ENCODE measurements around the gene GPA33. TPM values are rescaled to one million over a fixed set of nuclear protein-coding genes. Genes with fewer than 3 reads are reported as not detected.

Gene GPA33
- total RNA-seq, 1 experiment from 2014 or later: not detected

- Histone ChIP-seq H4K5ac (ENCODE audit: insufficient read length, low read depth, low read length) (no peak overlapping the region), H3K9me3 (ENCODE audit: control insufficient read depth, low read depth, low read length) (no peaks in the 10 kb centered on the region), H4K91ac (ENCODE audit: insufficient read length, low read depth, low read length) (no peak overlapping the region), H3K23ac (ENCODE audit: insufficient read length, low read depth, low read length) (no peak overlapping the region), H3K27me3 (ENCODE audit: insufficient read depth, low read length) (no peaks in the 10 kb centered on the region), H3K23me2 (ENCODE audit: insufficient read length, low read depth, low read length, poor library complexity, severe bottlenecking) (no peaks in the 10 kb centered on the region), H3K56ac (ENCODE audit: insufficient read length, low read depth, low read length) (no peak overlapping the region), H3K4me2 (ENCODE audit: insufficient read depth, insufficient read length, low read length) (no peak overlapping the region), H4K20me1 (ENCODE audit: control insufficient read depth, insufficient read depth, insufficient read length) (no peaks in the 10 kb centered on the region), H3K14ac (ENCODE audit: insufficient read depth, low read length) (no peak overlapping the region), H2AK5ac (ENCODE audit: insufficient read length, low read length) (no peak overlapping the region), H3T11ph (ENCODE audit: low read length) (no peak overlapping the region), H3K27ac (ENCODE audit: insufficient read length, low read depth, low read length) (no peak overlapping the region), H2BK12ac (ENCODE audit: insufficient read length, low read depth, low read length) (no peak overlapping the region), H3K18ac (ENCODE audit: insufficient read length, low read depth, low read length) (no peak overlapping the region), H2BK120ac (ENCODE audit: low read depth, low read length, poor library complexity, severe bottlenecking) (no peak overlapping the region), H3K4me1 (ENCODE audit: insufficient read depth, low read length) (peaks cover 3% of the 10 kb centered on the region; the same call in 1 of the 2 replicates), H3K79me1 (ENCODE audit: insufficient read depth, low read depth, low read length, poor library complexity, severe bottlenecking) (no peaks in the 10 kb centered on the region), H2BK15ac (ENCODE audit: low read depth, low read length) (no peak overlapping the region), H2BK5ac (ENCODE audit: insufficient read length, low read length) (no peak overlapping the region), H2AFZ (ENCODE audit: low read length) (no peak overlapping the region), H2BK20ac (ENCODE audit: low read depth, low read length, poor library complexity, severe bottlenecking) (no peak overlapping the region), H4K8ac (replicated peaks; ENCODE audit: insufficient read length, low read depth, low read length) (no peak overlapping the region), H3K9ac (ENCODE audit: extremely low read depth, insufficient read length, low read length) (no peak overlapping the region), H3K4ac (ENCODE audit: low read depth, low read length) (no peak overlapping the region), H3K79me2 (ENCODE audit: insufficient read depth, low read length) (no peaks in the 10 kb centered on the region)
- Mint-ChIP-seq H3K4me3 (no peak overlapping the region), H3K9me3 (no peaks in the 10 kb centered on the region), H3K27ac (no peak overlapping the region), H3K36me3 (ENCODE audit: insufficient read depth in 1 of 3, low read depth in 3 of 3) (peaks cover 0 to 2% (median 0%) of the 10 kb centered on the region in 3 experiments; a peak in 1 of 7 replicates), H3K27me3 (ENCODE audit: low read depth) (peaks cover 27% of the 10 kb centered on the region), H3K4me1 (peaks cover 21 to 25% of the 10 kb centered on the region in 2 experiments)
- WGBS (ENCODE audit: extremely low coverage, insufficient read length, low lambda C conversion rate): no CpG with 5 or more reads among the region's 17 CpGs
- TF ChIP-seq CTCF (conservative IDR thresholded peaks at IDR 0.05): no peak
- no peak for DNase-seq
Observed at GRCh38 chr1:167126811-167127210, 36.6 kb upstream of the GPA33 start.
